ENCODE measurements around the gene GMCL1. TPM values are rescaled to one million over a fixed set of nuclear protein-coding genes. Genes with fewer than 3 reads are reported as not detected.

Gene GMCL1
- total and polyA plus RNA-seq, 2 experiments from 2014 or later, result 13.2 to 46.5 TPM

GRCh38 chr2:69846182-69847067, 17.0 kb downstream of the GMCL1 start:
- no peaks in the 10 kb centered on the region for H3K9me3 ChIP-seq (ENCODE audit: low read depth)
- no peaks in the 10 kb centered on the region for H3K4me1 ChIP-seq (ENCODE audit: low read depth)
- peaks cover 60% of the 10 kb centered on the region for H3K36me3 ChIP-seq
- TF ChIP-seq CTCF (IDR thresholded peaks at IDR 0.05; ENCODE audit: low read depth, low read length), result no peak
- no peak for DNase-seq (ENCODE audit: low read depth in 1 of 2, low spot score in 1 of 2)
- no peaks in the 10 kb centered on the region for H3K27me3 ChIP-seq
- H3K27ac ChIP-seq, result no peak overlapping the region
- H3K4me3 ChIP-seq, result no peak overlapping the region

GRCh38 chr2:69847068-69847828, 17.8 kb downstream of the GMCL1 start:
- Histone ChIP-seq H3K36me3 (peaks cover 63% of the 10 kb centered on the region), H3K9me3 (ENCODE audit: low read depth) (no peaks in the 10 kb centered on the region), H3K27me3 (no peaks in the 10 kb centered on the region), H3K4me1 (ENCODE audit: low read depth) (no peaks in the 10 kb centered on the region), H3K27ac (no peak overlapping the region), H3K4me3 (no peak overlapping the region)
- TF ChIP-seq CTCF (IDR thresholded peaks at IDR 0.05; ENCODE audit: low read depth, low read length), result no peak
- DNase-seq (ENCODE audit: low read depth in 1 of 2, low spot score in 1 of 2), result no peak

GRCh38 chr2:69848186-69848790, 18.8 kb downstream of the GMCL1 start:
- H3K36me3 ChIP-seq, result peaks cover 63% of the 10 kb centered on the region

GRCh38 chr2:69858261-69858660, 28.8 kb downstream of the GMCL1 start:
- H3K9me3 ChIP-seq (ENCODE audit: low read depth), result no peaks in the 10 kb centered on the region

More at GRCh38 chr2:69848186-69848790, 18.8 kb downstream of the GMCL1 start:
- Histone ChIP-seq H3K27ac (peak overlapping the region; percentile 17), H3K27me3 (no peaks in the 10 kb centered on the region), H3K4me1 (ENCODE audit: low read depth) (no peaks in the 10 kb centered on the region), H3K4me3 (no peak overlapping the region), H3K9me3 (ENCODE audit: low read depth) (no peaks in the 10 kb centered on the region)
- TF ChIP-seq CTCF (IDR thresholded peaks at IDR 0.05; ENCODE audit: low read depth, low read length), result no peak
- no peak for DNase-seq (ENCODE audit: low read depth in 1 of 2, low spot score in 1 of 2)

More at GRCh38 chr2:69858261-69858660, 28.8 kb downstream of the GMCL1 start:
- no peak overlapping the region for H3K27ac ChIP-seq
- no peak overlapping the region for H3K4me3 ChIP-seq
- H3K27me3 ChIP-seq, result no peaks in the 10 kb centered on the region
- H3K36me3 ChIP-seq, result peaks cover 42% of the 10 kb centered on the region
- no peak for TF ChIP-seq CTCF (IDR thresholded peaks at IDR 0.05; ENCODE audit: low read depth, low read length)
- H3K4me1 ChIP-seq (ENCODE audit: low read depth), result no peaks in the 10 kb centered on the region
- no peak for DNase-seq (ENCODE audit: low read depth in 1 of 2, low spot score in 1 of 2)
